ENCODE measurements around the gene POFUT1.
"Not testable (repeated sequence)": the region's sequence is repeated elsewhere in the genome, so short reads cannot be mapped to it uniquely, and the experiment has no call there.

POFUT1 gene

GRCh38 chr20:32207626-32208498 is at the start of gene POFUT1, which contains the start of gene PLAGL2:
TSS of gene POFUT1 (plus strand) at chr20:32207880. CDS start at chr20:32207942, 62 bp downstream.
TSS of gene PLAGL2 (minus strand) at chr20:32207743. CDS start at chr20:32202178, 5,565 bp downstream.
- DNase-seq, result peak; percentile 87

- no peak for DNase-seq
These were observed 49.3 kb upstream of the POFUT1 start for GRCh38 chr20:32158351-32158750.

GRCh38 chr20:32158943-32159660 is 48.6 kb upstream of the POFUT1 start:
- no peak for DNase-seq

GRCh38 chr20:32159766-32160221 is 47.9 kb upstream of the POFUT1 start:
- DNase-seq, result no peak

GRCh38 chr20:32160341-32160740 is 47.3 kb upstream of the POFUT1 start:
- DNase-seq, result no peak

- no peak for DNase-seq
These were observed 45.3 kb upstream of the POFUT1 start for GRCh38 chr20:32162351-32162750.

- DNase-seq, result no peak
These were observed 43.7 kb upstream of the POFUT1 start for GRCh38 chr20:32163951-32164350.

GRCh38 chr20:32164984-32165735 is 42.5 kb upstream of the POFUT1 start:
- no peak for DNase-seq

- DNase-seq, result no peak
These were observed 41.7 kb upstream of the POFUT1 start for GRCh38 chr20:32165836-32166545.

- DNase-seq, result no peak
These were observed 40.1 kb upstream of the POFUT1 start for GRCh38 chr20:32167552-32167951.

- no peak for DNase-seq
These were observed 39.3 kb upstream of the POFUT1 start for GRCh38 chr20:32168184-32168910.

GRCh38 chr20:32177696-32178095 is 30.0 kb upstream of the POFUT1 start:
- DNase-seq, result not testable (repeated sequence)

- no peak for DNase-seq
These were observed 28.2 kb upstream of the POFUT1 start for GRCh38 chr20:32179515-32179914.

GRCh38 chr20:32179934-32180333 is 27.7 kb upstream of the POFUT1 start:
- DNase-seq, result no peak

- no peak for DNase-seq
These were observed 26.1 kb upstream of the POFUT1 start for GRCh38 chr20:32181606-32182005.

- no peak for DNase-seq
These were observed 23.6 kb upstream of the POFUT1 start for GRCh38 chr20:32183947-32184635.

- DNase-seq, result no peak
These were observed 22.6 kb upstream of the POFUT1 start for GRCh38 chr20:32184961-32185603.

GRCh38 chr20:32186506-32186905 is 21.2 kb upstream of the POFUT1 start:
- DNase-seq, result no peak

GRCh38 chr20:32188376-32189122 is 19.1 kb upstream of the POFUT1 start:
- DNase-seq, result no peak

GRCh38 chr20:32189123-32189410 is 18.6 kb upstream of the POFUT1 start:
- no peak for DNase-seq

All from activated effector memory CD4-positive, alpha-beta T cell treated with Interleukin-2 at 50 U/mL for 16 hours (primary cell).